ENCODE measurements around the gene ABRACL.
"Not testable (repeated sequence)": the region's sequence is repeated elsewhere in the genome, so short reads cannot be mapped to it uniquely, and the experiment has no call there.

- TF ChIP-seq POLR2A (IDR thresholded peaks at IDR 0.05; ENCODE audit: low read length); GATA1 (IDR thresholded peaks at IDR 0.05; ENCODE audit: low read depth, low read length): not testable (repeated sequence)
Observed at GRCh38 chr6:139050131-139050769, 21.7 kb downstream of the ABRACL start.
